IMR-90 (cell line): ENCODE measurements around the gene LGMN. TPM values are rescaled to one million over a fixed set of nuclear protein-coding genes. Genes with fewer than 3 reads are reported as not detected.
"Not testable (repeated sequence)": the region's sequence is repeated elsewhere in the genome, so short reads cannot be mapped to it uniquely, and the experiment has no call there.

Experiments used
- ATAC-seq: fragments of 200-7000 bp; cut with Tn5 transposase; 2 replicates; pipeline ENCODE4 v1.9.1; 2020; ENCODE audit warnings: low read depth, mild to moderate bottlenecking, moderate library complexity
- BruUV-seq: library from RNA; stranded (reverse); fragments of 400-500 nt; replicated peaks from 2 replicates; lab custom pipeline; 2021; lab: Mats Ljungman, UMichigan
- CTCF ChIA-PET: fragments of 300-600 bp; formaldehyde crosslinking; extraction: SDS; loops from one replicate; lab custom pipeline; 2021; ENCODE audit warnings: antibody characterized with exemption; lab: Yijun Ruan, JAX
- POLR2A ChIA-PET: fragments of 300-600 bp; sonication (Branson Sonifier 250); formaldehyde crosslinking; loops from one replicate; lab custom pipeline; 2022; ENCODE audit warnings: antibody characterized with exemption; ENCODE audit not compliant: unreplicated experiment; lab: Charles Lee
- DNase-seq: peaks from one replicate; pipeline ENCODE4 v3.0.0; 2013
- H2AFZ ChIP-seq: replicated peaks from 2 replicates; pipeline ENCODE3; 2013; ENCODE audit warnings: low read length, mild to moderate bottlenecking; ENCODE audit not compliant: poor library complexity
- H2AK5ac ChIP-seq: 2 replicates; pipeline ENCODE4 v1.6.1; 2013; ENCODE audit warnings: low read depth, low read length, inconsistent platforms
- H2AK9ac ChIP-seq: replicated peaks from 2 replicates; pipeline ENCODE3; 2013; ENCODE audit warnings: mild to moderate bottlenecking, low read depth, low read length, moderate library complexity; ENCODE audit not compliant: poor library complexity
- H2BK120ac ChIP-seq: 2 replicates; pipeline ENCODE4 v1.6.1; 2013; ENCODE audit warnings: low read depth, low read length, inconsistent platforms
- H2BK15ac ChIP-seq: 3 replicates; pipeline ENCODE4 v1.6.1; 2013; ENCODE audit warnings: low read depth, low read length, inconsistent platforms
- H2BK20ac ChIP-seq: 2 replicates; pipeline ENCODE4 v1.6.1; 2013; ENCODE audit warnings: low read depth, mild to moderate bottlenecking, inconsistent platforms, low read length, moderate library complexity
- H2BK5ac ChIP-seq: 2 replicates; pipeline ENCODE4 v1.6.1; 2013; ENCODE audit warnings: mild to moderate bottlenecking, low read depth, low read length, inconsistent platforms; ENCODE audit not compliant: poor library complexity, severe bottlenecking
- H3K14ac ChIP-seq: replicated peaks from 2 replicates; pipeline ENCODE4 v1.6.1; 2013; ENCODE audit warnings: low read depth, low read length, inconsistent platforms
- H3K18ac ChIP-seq: 2 replicates; pipeline ENCODE4 v1.6.1; 2013; ENCODE audit warnings: low read depth, low read length, control low read depth
- H3K23ac ChIP-seq: 2 replicates; pipeline ENCODE4 v1.6.1; 2013; ENCODE audit warnings: low read depth, low read length, inconsistent platforms
- H3K27ac ChIP-seq: 2 replicates; pipeline ENCODE4 v1.5.1; 2013; ENCODE audit warnings: mild to moderate bottlenecking, control low read depth, low read length; ENCODE audit not compliant: insufficient read depth
- H3K27me3 ChIP-seq: 2 replicates; pipeline ENCODE4 v1.6.1; 2013; ENCODE audit warnings: low read length; ENCODE audit not compliant: control insufficient read depth, insufficient read depth
- H3K36me3 ChIP-seq: 2 replicates; pipeline ENCODE4 v1.6.1; 2013; ENCODE audit warnings: low read length, mixed read lengths; ENCODE audit not compliant: control insufficient read depth, insufficient read depth
- H3K4ac ChIP-seq: 2 replicates; pipeline ENCODE4 v1.6.1; 2013; ENCODE audit warnings: low read depth, low read length, inconsistent platforms
- H3K4me1 ChIP-seq: 2 replicates; pipeline ENCODE4 v1.6.1; 2013; ENCODE audit warnings: low read length, mixed read lengths; ENCODE audit not compliant: control insufficient read depth, insufficient read depth
- H3K4me2 ChIP-seq: 2 replicates; pipeline ENCODE4 v1.6.1; 2013; ENCODE audit warnings: low read depth, mild to moderate bottlenecking, control low read depth, low read length, moderate library complexity
- H3K4me3 ChIP-seq: 2 replicates; pipeline ENCODE4 v1.5.1; 2013; ENCODE audit warnings: low read depth, mild to moderate bottlenecking, control low read depth, low read length, moderate library complexity; ENCODE audit not compliant: insufficient read depth
- H3K56ac ChIP-seq: 2 replicates; pipeline ENCODE4 v1.6.1; 2013; ENCODE audit warnings: low read length, inconsistent platforms; ENCODE audit not compliant: insufficient read depth; ENCODE audit errors: extremely low read depth
- H3K79me1 ChIP-seq, 2 experiments: 2 replicates each; pipeline ENCODE4 v1.6.1; 2013; ENCODE audit warnings: low read length in 2 of 2, inconsistent platforms in 1 of 2, low read depth in 1 of 2
- H3K9ac ChIP-seq: 2 replicates; pipeline ENCODE4 v1.6.1; 2013; ENCODE audit warnings: low read depth, low read length, control low read depth
- H3K9me1 ChIP-seq: 2 replicates; pipeline ENCODE4 v1.6.1; 2013; ENCODE audit warnings: low read length, inconsistent platforms; ENCODE audit not compliant: insufficient read depth
- H3K9me3 ChIP-seq: 2 replicates; pipeline ENCODE4 v1.6.1; 2013; ENCODE audit warnings: low read length; ENCODE audit not compliant: control insufficient read depth, insufficient read depth
- H4K20me1 ChIP-seq: 2 replicates; pipeline ENCODE4 v1.6.1; 2013; ENCODE audit warnings: low read length, inconsistent platforms; ENCODE audit not compliant: insufficient read depth
- H4K5ac ChIP-seq: 2 replicates; pipeline ENCODE4 v1.6.1; 2013; ENCODE audit warnings: mild to moderate bottlenecking, low read depth, low read length, control low read depth
- H4K8ac ChIP-seq, 2 experiments: 2 replicates each; pipeline ENCODE4 v1.6.1; 2013; ENCODE audit warnings: low read depth in 2 of 2, low read length in 2 of 2, control low read depth in 1 of 2, inconsistent platforms in 1 of 2
- H4K91ac ChIP-seq: 2 replicates; pipeline ENCODE4 v1.6.1; 2013; ENCODE audit warnings: low read depth, low read length, inconsistent platforms; ENCODE audit not compliant: insufficient read depth
- BHLHE40 ChIP-seq: fragments of 150-350 bp; IDR thresholded peaks from 2 replicates; pipeline ENCODE4 v1.6.1; 2016; ENCODE audit warnings: mild to moderate bottlenecking, low read depth, low read length
- CEBPB ChIP-seq: IDR thresholded peaks from 2 replicates; pipeline ENCODE4 v1.6.1; 2012; ENCODE audit warnings: low read depth, low read length, improper control_type of control experiment
- NFE2L2 ChIP-seq: fragments of 150-350 bp; IDR thresholded peaks from 2 replicates; pipeline ENCODE4 v1.6.1; 2016; ENCODE audit warnings: low read depth, mild to moderate bottlenecking, low read length
- RFX5 ChIP-seq: IDR thresholded peaks from 2 replicates; pipeline ENCODE4 v1.8.0; 2012; ENCODE audit warnings: low read depth, mild to moderate bottlenecking, low read length, moderate library complexity
- WGBS, 2 experiments: methylation state at CpG; one replicate each; pipeline versions ENCODE4 v1.1.5 to v1.1.7; 2013; ENCODE audit warnings: missing lambda C conversion rate in 2 of 2; ENCODE audit not compliant: insufficient read length in 1 of 2; ENCODE audit errors: extremely low coverage in 2 of 2; 5-methylcytosine and 5-hydroxymethylcytosine counted together
- dilution Hi-C: fragments of 300-500 bp; cut with HindIII; formaldehyde crosslinking; loops from one replicate; pipeline ENCODE4 v1.14.3; 2018; ENCODE audit warnings: low sequenced_read_pairs; ENCODE audit not compliant: unreplicated experiment
- in situ Hi-C: fragments of 300-500 bp; cut with MboI; formaldehyde crosslinking; loops from 3 replicates; pipeline ENCODE4 v1.14.3; 2019; ENCODE audit warnings: low sequenced_read_pairs, inconsistent platforms, mixed read lengths
- intact Hi-C: fragments of 100-400 bp; cut with micrococcal nuclease; formaldehyde crosslinking; loops from 2 replicates; pipeline ENCODE4 v1.10.0; 2022
- polyA plus RNA-seq, 3 experiments: library from polyadenylated mRNA; depleted of rRNA; stranded (reverse); fragments of >200 nt; gene quantifications; 2 replicates each; pipeline ENCODE4 v1.2.3, GENCODE V29; 2012; ENCODE audit warnings: low replicate concordance in 1 of 3
- total RNA-seq: library from RNA; depleted of rRNA; stranded (reverse); fragments of >200 nt; gene quantifications from 2 replicates; pipeline ENCODE4 v1.2.3, GENCODE V29; 2012

Gene LGMN
- total and polyA plus RNA-seq, 2 of the 4 experiments (the other 2 are of a cell fraction): 19.2 to 39.3 TPM

DNA sequence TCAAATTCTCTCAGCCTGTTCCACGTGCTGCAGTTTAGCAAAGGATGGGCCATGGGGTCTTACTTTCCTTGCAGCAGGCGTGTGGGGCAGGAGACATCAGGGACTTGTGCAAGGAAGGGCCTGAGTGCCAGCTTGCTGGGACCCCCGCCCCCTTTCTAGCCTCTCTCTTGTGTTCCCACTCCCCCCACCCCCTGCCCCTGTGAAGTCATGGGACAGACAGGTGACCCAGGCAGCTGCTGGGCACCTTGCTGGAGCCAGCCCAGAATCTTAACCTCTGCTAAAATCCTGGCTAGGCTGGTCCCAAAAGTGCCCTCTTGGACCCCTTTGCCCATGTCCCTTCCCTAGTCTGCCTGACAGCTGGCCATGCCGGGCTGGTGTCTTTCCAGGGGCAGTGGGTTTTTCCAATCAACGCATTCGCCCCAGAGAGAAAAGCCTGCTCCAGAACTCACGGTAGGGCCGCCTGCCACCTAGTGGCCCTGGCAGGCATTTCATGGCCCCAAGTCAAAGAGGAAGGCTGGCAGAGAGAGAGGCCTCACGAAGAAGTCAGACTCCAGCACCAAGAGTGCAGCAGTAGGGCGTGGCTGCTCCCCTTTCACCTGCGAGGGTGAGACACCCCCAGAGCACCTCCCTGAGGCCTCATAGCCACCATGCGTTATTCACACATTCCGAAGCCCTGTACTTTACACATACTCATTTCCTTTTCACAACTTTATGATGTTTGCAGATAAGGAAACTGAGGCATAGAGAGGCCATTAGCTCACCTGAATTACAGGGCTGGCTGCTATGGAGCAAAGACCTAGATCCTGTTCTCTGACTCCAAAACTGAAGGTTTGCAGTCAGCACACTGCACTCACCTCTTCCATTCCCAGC is 67.4 kb downstream of the LGMN start (continued):
- TF ChIP-seq BHLHE40: no peak
- no peak for TF ChIP-seq CEBPB
- no peak for TF ChIP-seq RFX5
- TF ChIP-seq NFE2L2: no peak

DNA sequence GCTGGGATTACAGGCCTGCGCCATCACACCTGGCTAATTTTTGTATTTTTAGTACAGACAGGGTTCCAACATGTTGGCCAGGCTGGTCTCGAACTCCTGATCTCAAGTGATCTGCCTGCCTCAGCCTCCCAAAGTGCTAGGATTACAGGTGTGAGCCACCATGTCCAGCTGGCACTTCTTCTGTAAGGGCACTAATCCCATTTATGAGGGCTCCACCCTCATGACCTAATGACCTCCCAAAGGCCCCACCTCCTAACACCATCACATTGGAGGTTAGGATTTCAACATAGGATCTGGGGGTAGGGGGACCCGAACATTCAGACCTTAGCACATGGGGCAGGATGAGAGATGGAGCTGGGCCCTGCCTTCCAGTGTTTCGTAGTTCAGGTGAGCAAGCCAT is 68.1 kb downstream of the LGMN start:
- H2AK9ac ChIP-seq, H2BK20ac ChIP-seq, H3K4me1 ChIP-seq, H4K8ac ChIP-seq, BruUV-seq, H2BK120ac ChIP-seq, H3K4me3 ChIP-seq, H3K4ac ChIP-seq, H3K9me1 ChIP-seq, H4K20me1 ChIP-seq, H3K27ac ChIP-seq, H4K5ac ChIP-seq, H2BK15ac ChIP-seq, POLR2A ChIA-PET, dilution Hi-C loops, H2BK5ac ChIP-seq, DNase-seq, H3K18ac ChIP-seq, H3K9me3 ChIP-seq, H3K9ac ChIP-seq, H3K14ac ChIP-seq, ATAC-seq, H3K56ac ChIP-seq, H3K4me2 ChIP-seq, H3K23ac ChIP-seq, H3K27me3 ChIP-seq, H4K91ac ChIP-seq, H2AK5ac ChIP-seq: not testable (repeated sequence)
- Histone ChIP-seq H3K36me3 (peaks cover 40% of the 10 kb centered on the region), H3K79me1 (peaks cover 0 to 16% of the 10 kb centered on the region in 2 experiments; a peak in 1 of 4 replicates), H2AFZ (peak overlapping the region; percentile 16)
- WGBS, 2 experiments: 86% methylated on average over 2 of the region's 4 CpGs; no CpG with 5 or more reads in 1 of the 2 experiments
- in situ Hi-C loops: loop anchor here (10.0 kb wide), 1 partner anchor 556 kb away; the partner anchor contains the start of genes CPSF2 and NDUFB1
- CTCF ChIA-PET: interaction anchor here (0.7 to 1.0 kb wide), 2 partner anchors 88 to 180 kb away, joined by 3 to 4 read pairs; no protein-coding TSS in a partner anchor
- intact Hi-C loops: loop anchor here (2.0 to 5.0 kb wide), 3 partner anchors 78 to 168 kb away; partner anchors contain the start of gene RIN3
